Chondrocyte (in vitro differentiated cells): ENCODE data around the gene LRMDA. TPM values are rescaled to one million over a fixed set of nuclear protein-coding genes. Genes with fewer than 3 reads are reported as not detected.
A peak's percentile ranks its signal among the peaks of the same experiment; 100 is the strongest.

ENCODE experiments used
- DNase-seq: peaks from one replicate; pipeline ENCODE4 v3.0.0; 2021; ENCODE audit warnings: mixed read lengths, low spot score
- H3K27ac Mint-ChIP-seq: one replicate; pipeline ENCODE4 v1.8.0; 2021; ENCODE audit warnings: mild to moderate bottlenecking, moderate library complexity, mixed read lengths; ENCODE audit not compliant: unreplicated experiment
- H3K27me3 Mint-ChIP-seq: 2 replicates; pipeline ENCODE4 v1.8.0; 2021; ENCODE audit warnings: low read depth, mixed read lengths
- H3K36me3 Mint-ChIP-seq: 2 replicates; pipeline ENCODE4 v1.8.0; 2021; ENCODE audit warnings: low read depth, mixed read lengths
- H3K4me1 Mint-ChIP-seq: 2 replicates; pipeline ENCODE4 v1.8.0; 2021; ENCODE audit warnings: low read depth, mild to moderate bottlenecking, mixed read lengths
- H3K4me3 Mint-ChIP-seq: one replicate; pipeline ENCODE4 v1.8.0; 2021; ENCODE audit warnings: mild to moderate bottlenecking, moderate library complexity, mixed read lengths; ENCODE audit not compliant: unreplicated experiment
- H3K9me3 Mint-ChIP-seq: 2 replicates; pipeline ENCODE4 v1.8.0; 2021; ENCODE audit warnings: low read depth, mixed read lengths
- CTCF ChIP-seq: fragments of 200-600 bp; sonication (generic); IDR thresholded peaks from 2 replicates; pipeline ENCODE4 v1.5.0; 2021; ENCODE audit warnings: antibody characterized with exemption, mild to moderate bottlenecking, moderate library complexity
- total RNA-seq: library from RNA; stranded (reverse); gene quantifications from 3 replicates; pipeline ENCODE4 v1.2.1, GENCODE V29; 2021

LRMDA gene
- total RNA-seq, 1 donor from 2014 or later = 2.8 TPM

- Mint-ChIP-seq H3K27me3 (no peaks in the 10 kb centered on the region), H3K36me3 (peaks cover 2% of the 10 kb centered on the region), H3K4me3 (no peak overlapping the region), H3K27ac (peak overlapping the region; percentile 42), H3K9me3 (peaks cover 3% of the 10 kb centered on the region), H3K4me1 (peaks cover 55% of the 10 kb centered on the region)
- TF ChIP-seq CTCF = no peak
- DNase-seq = no peak
Observed at GRCh38 chr10:76119515-76119914, 688.1 kb downstream of the LRMDA start.

- no peak overlapping the region for H3K27ac Mint-ChIP-seq
- no peak for TF ChIP-seq CTCF
- DNase-seq = no peak
- peaks cover 2% of the 10 kb centered on the region for H3K36me3 Mint-ChIP-seq
- no peak overlapping the region for H3K4me3 Mint-ChIP-seq
- H3K27me3 Mint-ChIP-seq = no peaks in the 10 kb centered on the region
- no peaks in the 10 kb centered on the region for H3K9me3 Mint-ChIP-seq
- H3K4me1 Mint-ChIP-seq = peaks cover 47% of the 10 kb centered on the region
Observed at GRCh38 chr10:76122056-76122455, 690.6 kb downstream of the LRMDA start.

- H3K27me3 Mint-ChIP-seq = no peaks in the 10 kb centered on the region
- H3K9me3 Mint-ChIP-seq = no peaks in the 10 kb centered on the region
- TF ChIP-seq CTCF = no peak
- no peak overlapping the region for H3K27ac Mint-ChIP-seq
- peaks cover 33% of the 10 kb centered on the region for H3K4me1 Mint-ChIP-seq
- peaks cover 2% of the 10 kb centered on the region for H3K36me3 Mint-ChIP-seq
- no peak overlapping the region for H3K4me3 Mint-ChIP-seq
- DNase-seq = no peak
Observed at GRCh38 chr10:76124280-76124679, 692.9 kb downstream of the LRMDA start.

- H3K27me3 Mint-ChIP-seq = no peaks in the 10 kb centered on the region
- peaks cover 1% of the 10 kb centered on the region for H3K36me3 Mint-ChIP-seq
- no peak overlapping the region for H3K27ac Mint-ChIP-seq
Observed at GRCh38 chr10:76125900-76126299, 694.5 kb downstream of the LRMDA start.

GRCh38 chr10:76126607-76127527, 695.4 kb downstream of the LRMDA start:
- no peaks in the 10 kb centered on the region for H3K9me3 Mint-ChIP-seq
- H3K4me1 Mint-ChIP-seq = peaks cover 20% of the 10 kb centered on the region
- no peaks in the 10 kb centered on the region for H3K36me3 Mint-ChIP-seq
- no peaks in the 10 kb centered on the region for H3K27me3 Mint-ChIP-seq
- no peak for DNase-seq
- H3K27ac Mint-ChIP-seq = no peak overlapping the region
- no peak overlapping the region for H3K4me3 Mint-ChIP-seq
- TF ChIP-seq CTCF = no peak

More at GRCh38 chr10:76125900-76126299, 694.5 kb downstream of the LRMDA start:
- Mint-ChIP-seq H3K4me1 (peaks cover 20% of the 10 kb centered on the region), H3K9me3 (no peaks in the 10 kb centered on the region), H3K4me3 (no peak overlapping the region)
- no peak for DNase-seq
- TF ChIP-seq CTCF = no peak
